Measurements from ENCODE around the gene PSPH.
"Not testable (repeated sequence)": the region's sequence is repeated elsewhere in the genome, so short reads cannot be mapped to it uniquely, and the experiment has no call there.

Gene PSPH

DNA sequence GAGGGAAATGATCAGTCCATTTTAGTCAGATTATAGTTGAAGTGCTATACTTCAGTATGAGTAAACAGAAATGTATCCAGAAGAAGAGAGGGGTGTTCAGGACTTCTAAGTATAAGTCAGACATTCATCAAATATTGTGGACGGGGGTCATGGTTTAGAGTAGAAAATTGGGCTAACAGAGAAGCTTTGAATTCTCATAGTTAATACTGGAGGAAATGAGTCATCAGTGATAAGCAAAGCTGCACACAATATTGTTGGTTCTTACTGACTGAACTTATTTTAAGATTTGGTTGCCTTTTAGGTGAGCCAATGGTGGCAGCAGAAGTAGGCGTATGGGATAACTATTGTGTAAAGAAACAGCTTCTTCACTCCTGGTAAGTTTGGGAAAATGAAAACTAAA, 11.1 kb upstream of the PSPH start:
- DNase-seq (ENCODE audit: low read depth): no peak

DNA sequence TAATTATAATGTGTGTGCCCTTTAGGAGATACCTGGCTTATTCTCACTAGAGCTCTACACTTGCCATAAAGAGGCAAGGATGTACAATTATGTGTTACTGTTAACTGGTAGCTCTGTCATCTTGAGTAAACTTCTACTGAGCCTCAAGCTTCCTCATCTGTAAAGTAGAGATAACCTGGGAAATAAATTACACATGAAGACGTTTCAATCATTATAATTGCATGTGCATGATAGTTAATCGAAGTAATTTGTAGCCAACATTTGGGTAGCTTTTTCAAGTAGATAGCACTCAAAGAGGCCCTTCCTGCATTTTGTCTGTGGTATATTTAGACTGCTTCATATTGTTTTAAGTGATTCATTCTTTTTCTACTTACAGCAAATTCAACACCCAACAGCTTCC, 2.7 kb upstream of the PSPH start:
- no peak for DNase-seq (ENCODE audit: low read depth)

DNA sequence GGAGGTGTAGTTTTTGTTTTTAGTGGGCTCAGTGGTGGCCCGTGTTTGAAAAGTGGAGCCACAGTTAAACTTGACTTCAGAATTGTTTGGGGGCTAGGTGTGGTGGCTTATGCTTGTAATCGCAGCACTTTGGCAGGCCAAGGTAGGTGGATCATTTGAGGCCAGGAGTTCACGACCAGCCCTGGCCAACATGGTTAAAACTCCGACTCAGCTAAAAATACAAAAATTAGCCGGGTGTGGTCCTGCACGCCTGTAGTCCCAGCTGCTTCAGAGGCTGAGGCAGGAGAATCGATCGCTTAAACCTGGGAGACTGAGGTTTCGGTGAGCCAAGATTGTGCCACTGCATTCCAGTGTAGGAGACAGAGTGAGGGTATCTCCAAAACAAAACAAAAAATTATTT, 2.1 kb upstream of the PSPH start:
- DNase-seq (ENCODE audit: low read depth): no peak

DNA sequence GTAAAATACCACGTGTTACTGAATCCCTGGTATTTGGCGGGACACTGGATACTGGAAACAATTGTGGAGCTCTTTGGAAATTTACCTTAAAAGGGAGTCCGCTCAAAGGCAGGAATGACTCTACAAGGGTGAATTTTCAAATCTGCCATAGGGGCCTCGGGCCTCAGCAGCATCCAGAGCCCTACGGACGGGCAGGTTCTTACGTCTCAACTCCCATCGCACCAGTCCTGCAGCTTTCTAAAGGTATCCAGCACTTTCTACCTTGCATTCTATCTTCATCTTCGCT, 248 bp downstream of the PSPH start:
- no peak for DNase-seq (ENCODE audit: low read depth)

DNA sequence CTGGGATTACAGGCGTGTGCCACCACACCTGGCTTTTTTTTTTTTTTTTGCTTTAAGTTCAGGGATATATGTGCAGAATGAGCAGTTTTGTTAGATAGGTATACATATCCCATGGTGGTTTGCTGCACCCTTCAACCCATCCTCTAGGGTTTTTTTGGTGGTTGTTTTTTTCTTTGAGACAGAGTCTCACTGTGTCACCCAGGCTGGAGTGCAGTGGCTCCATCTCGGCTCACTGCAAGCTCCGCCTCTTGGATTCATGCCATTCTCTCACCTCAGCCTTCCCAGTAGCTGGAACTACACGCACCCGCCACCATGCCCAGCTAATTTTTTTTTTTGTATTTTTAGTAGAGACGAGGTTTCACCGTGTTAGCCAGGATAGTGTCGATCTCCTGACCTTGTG, 2.5 kb downstream of the PSPH start:
- not testable (repeated sequence) for DNase-seq (ENCODE audit: low read depth)

DNA sequence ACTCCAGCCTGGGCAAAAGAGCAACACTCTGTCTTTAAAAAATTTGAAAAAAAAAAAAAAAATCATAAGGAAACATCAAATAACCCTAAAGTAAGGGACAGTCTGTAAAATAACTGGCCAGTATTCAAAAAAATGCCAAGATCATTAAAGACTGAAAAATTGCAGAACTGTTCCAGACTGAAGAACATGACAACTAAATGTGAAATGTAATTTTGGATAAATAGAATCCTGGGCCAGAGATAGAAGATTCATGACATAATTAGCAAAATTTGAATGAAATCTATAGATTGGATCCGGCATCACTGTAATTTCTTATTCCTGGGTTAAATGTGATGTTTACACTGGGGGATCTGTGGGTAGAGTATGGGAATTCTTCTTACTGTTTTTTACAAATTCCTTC, 3.0 kb downstream of the PSPH start:
- no peak for DNase-seq (ENCODE audit: low read depth)

DNA sequence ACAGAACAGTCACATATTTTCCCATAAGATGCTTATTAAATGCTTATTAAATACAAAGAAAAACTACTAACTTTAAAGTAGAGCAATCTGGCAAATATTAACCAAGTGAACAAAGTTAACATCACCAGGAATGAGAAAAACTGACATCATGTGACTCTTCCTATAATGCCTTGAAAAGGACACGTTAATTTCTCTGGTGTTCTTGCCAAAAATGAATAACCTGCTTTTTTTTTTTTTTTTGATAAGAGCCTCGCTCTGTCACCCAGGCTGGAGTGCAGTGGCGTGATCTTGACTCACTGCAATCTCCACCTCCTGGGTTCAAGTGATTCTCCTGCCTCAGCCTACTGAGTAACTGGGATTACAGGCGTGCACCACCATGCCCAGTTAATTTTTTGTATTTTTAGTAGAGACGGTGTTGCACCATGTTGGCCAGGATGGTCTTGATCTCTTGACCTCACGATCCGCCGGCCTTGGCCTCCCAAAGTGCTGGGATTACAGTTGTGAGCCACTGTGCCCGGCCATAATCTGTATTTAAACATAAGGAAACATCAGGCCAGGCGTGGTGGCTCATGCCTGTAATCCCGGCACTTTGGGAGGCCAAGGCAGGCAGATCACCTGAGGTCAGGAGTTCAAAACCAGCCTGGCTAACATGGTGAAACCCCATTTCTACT, 3.7 kb downstream of the PSPH start:
- not testable (repeated sequence) for DNase-seq (ENCODE audit: low read depth)

DNA sequence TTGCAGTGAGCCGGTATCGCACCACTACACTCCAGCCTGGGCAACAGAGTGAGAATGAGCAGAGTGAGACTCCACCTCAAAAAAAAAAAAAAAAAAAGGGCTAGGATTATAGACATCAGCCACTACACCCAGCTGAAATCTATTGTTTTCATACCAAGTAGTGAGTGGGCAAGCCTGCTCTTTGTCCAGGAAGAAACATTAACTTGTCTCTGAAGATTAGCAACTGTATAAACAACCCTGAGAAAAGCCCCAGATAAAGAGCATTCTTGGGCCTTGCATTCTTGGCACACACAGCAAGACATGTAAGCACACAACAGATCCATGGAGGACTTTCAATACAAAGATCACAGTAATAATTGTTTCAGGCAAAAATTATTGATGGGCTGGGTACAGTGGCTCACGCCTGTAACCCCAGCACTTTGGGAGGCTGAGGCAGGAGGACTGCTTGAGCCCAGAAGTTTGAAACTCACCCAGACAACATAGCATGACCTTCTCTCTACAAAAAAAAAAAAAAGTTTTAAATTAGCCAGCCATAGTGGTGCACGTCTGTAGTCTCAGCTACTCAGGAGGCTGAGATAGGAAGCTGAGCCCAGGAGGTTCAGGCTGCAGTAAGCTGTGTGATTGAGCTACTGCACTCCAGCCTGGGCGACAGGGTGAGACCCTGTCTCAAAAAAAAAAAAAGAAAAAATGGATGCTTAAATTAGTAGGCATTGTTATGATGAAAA, 4.4 kb downstream of the PSPH start:
- peak; percentile 87 for DNase-seq (ENCODE audit: low read depth)

DNA sequence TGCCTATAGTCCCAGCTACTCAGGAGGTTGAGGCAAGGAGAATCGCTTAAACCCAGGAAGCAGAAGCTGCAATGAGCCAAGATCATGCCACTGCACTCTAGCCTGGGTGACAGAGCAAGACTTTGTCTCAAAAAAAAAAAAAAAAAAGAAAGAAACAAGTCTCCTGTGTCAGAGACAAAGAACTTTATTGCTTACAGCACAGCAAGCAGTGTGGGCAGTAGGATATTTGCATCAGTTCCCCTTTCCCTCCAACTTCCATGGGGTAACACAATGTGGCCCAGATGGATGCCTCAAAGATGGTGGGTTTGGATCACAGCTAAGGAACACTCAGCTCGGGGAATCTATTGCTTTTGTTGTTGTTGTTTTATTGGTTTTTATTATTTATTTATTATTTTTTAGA, 5.5 kb downstream of the PSPH start:
- not testable (repeated sequence) for DNase-seq (ENCODE audit: low read depth)

DNA sequence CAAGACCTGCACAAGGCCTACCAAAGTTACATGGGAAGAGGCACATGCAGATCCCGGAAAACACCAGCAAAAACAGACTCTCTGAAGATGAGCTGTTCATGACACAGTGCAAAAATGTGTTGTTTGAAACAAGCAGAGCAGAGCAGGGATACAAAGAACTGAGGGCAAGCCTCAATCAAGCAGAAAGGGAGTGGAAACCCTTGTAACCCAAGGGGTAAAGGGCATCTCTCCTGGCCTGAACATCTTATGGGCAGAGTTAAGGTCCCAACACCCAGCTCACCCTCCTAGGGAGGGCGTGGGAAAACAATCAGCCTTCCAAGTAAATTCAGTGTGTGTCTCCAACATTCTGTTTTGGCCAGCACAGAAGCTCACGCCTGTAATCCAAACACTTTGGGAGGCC, 10.5 kb downstream of the PSPH start:
- no peak for DNase-seq (ENCODE audit: low read depth)

DNA sequence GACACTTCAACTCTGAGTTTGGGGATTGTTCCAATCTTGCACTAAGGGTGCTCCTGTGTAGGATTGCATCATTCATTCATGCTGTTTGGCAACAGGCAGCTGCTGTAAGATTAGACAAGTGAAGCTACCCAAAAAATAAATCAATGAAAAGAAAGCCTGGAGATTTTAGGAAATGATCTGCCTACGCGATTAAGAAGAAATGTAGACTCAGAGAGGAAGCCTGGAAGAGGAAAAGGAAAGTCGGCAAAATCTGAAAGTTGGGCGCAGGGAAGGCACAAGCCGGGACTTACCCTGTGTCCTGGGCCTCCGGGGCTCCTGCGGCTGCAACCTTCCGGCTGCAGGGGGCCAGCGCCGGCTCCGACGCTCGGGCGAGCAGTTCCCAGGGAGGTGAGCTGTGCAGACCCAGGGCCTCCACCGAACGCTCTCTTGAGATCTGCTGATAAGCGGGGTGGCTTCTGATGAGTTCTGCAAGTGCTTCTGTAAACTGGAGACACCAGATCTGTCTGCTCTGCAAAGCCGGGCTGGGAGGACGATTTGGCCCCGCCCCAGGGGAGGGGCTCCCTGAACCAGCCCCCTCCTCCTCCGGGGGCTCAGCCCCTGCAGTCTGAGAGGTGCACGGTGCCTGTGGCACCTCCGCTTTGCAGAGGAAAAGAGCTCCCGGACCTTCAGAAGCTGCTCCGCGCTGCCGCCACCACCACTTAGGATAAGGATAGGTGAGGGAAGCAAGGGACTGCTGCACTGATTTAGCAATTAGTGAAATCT, 17.4 kb downstream of the PSPH start:
- peak; percentile 34 for DNase-seq (ENCODE audit: low read depth)

DNA sequence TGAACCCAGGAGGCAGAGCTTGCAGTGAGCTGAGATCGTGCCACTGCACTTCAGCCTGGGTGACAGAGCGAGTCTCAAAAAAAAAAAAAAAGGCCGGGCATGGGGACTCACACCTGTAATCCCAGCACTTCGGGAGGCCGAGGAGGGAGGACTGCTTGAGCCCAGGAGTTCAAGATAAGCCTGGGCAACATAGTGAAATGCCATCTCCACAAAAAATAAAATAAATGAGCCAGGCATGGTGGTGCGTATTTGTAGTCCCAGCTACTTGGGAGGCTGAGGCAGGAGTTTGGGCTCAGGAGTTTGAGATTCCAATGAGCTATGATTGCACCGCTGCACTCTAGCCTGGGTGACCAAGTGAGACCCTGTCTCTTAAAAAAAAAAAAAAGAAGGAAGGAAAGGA, 18.7 kb downstream of the PSPH start:
- not testable (repeated sequence) for DNase-seq (ENCODE audit: low read depth)

DNA sequence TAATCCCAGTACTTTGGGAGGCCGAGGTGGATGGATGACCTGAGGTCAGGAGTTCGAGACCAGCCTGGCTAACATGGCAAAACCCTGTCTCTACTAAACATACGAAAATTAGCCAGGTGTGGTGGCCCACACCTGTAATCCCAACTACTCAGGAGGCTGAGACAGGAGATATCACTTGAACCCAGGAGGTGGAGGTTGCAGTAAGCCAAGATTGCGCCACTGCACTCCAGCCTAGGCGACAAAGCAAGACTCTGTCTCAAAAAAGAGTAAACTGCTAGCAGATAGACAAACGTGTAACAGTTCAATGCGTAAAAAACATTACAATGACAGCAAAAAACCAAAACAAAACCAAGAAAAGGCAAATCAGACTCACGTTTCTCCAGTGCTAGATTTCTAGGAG, 19.7 kb downstream of the PSPH start:
- not testable (repeated sequence) for DNase-seq (ENCODE audit: low read depth)

DNA sequence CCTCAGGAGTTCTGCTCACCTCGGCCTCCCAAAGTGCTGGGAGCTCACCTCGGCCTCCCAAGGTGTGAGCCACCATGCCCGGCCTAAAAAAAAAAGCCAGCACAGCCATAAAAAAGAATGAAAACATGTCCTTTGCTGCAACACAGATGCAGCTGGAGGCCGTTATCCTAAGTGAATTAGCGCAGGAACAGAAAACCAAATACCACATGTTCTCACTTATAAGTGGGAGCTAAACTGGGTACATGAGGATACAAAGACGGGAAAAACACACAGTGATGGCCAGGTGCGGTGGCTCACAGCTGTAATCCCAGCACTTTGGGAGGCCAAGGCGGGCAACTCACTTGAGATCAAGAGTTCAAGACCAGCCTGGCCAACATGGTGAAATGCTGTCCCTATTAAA, 20.9 kb downstream of the PSPH start:
- no peak for DNase-seq (ENCODE audit: low read depth)

DNA sequence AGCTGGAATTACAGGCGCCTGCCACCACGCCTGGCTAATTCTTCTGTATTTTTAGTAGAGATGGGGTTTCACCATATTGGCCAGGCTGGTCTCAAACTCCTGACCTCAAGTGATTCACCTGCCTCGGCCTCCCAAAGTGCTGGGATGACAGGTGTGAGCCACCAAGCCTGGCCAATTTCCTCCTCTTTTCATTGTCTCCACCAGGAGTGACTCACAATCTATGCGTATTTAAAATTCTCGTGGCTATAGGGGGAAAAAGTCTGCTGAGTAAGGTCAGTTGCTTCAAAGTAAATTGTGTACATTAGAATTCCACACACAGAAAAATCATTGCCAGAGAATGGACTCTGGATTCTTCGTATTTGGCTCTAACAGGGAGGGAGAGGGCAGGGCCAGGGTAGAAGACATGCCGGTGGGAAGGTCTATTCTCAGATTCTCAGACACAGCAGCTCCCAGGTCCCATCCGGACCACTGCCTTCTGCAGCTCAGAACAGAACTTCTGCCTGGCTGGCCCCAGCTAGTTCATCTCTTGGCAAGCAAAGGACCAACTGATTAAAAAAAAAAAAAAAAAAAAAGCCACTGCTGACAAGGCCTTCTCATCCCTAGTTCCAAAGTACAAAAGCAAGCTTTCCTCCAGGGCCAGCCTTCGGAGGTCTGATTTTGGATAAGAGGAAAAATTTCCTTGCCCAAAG, 22.2 kb downstream of the PSPH start:
- DNase-seq (ENCODE audit: low read depth): no peak

DNA sequence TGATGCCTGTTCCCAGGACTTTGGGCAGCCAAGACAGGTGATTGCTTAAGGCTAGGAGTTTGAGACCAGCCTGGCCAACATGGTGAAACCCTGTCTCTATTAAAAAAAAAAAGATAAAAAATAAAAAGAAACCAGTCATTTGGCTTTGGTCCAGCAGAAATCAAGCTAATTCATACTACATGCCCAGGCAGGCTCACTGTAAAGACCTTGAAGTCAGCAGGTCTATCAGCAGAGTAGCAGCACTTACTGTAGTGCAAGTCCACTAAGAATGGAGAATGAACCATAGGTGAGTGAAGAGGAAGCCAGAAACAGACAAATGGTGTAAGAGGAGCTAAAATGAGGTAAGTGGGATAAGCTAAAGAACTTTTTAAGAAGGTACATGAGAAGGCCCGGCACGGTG, 24.7 kb downstream of the PSPH start:
- DNase-seq (ENCODE audit: low read depth): no peak

DNA sequence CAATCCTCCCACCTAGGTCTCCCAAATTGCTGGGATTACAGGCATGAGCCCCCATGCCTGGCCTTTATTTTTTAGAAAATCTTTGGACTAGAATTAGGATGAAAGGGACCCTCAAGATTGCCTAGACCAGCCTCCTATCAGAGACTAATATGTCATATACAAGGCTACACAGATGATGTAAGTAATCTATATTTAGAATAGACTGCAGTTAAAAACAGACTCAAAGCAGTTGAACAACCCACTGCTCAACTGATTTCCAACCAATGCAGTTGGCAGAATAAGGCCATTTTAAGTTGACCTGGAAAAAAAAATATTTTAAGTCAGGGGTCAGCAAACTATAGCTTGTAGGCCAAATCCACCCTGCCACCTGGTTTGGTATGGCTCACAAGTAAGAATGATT, 27.7 kb downstream of the PSPH start:
- no peak for DNase-seq (ENCODE audit: low read depth)

DNA sequence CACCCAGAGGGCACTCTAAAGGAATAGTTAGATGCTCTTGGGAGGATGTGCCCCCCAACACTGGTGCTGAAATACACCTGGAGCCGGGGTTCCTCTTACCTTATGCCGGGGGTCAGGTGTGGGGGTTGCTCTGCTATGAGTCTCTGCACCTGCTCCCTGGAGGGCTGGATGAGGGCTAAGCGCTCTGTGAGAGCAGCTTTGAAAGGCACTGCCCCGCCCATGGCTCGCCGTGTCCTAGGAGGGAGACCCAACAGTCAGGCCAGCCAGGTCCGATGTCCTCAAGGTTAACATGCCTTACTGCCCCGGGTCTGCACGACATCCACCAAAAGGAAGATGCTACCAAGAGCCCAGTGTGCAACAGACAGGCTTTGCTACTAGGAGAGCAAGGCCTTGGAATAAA, 31.7 kb downstream of the PSPH start:
- DNase-seq (ENCODE audit: low read depth): no peak

DNA sequence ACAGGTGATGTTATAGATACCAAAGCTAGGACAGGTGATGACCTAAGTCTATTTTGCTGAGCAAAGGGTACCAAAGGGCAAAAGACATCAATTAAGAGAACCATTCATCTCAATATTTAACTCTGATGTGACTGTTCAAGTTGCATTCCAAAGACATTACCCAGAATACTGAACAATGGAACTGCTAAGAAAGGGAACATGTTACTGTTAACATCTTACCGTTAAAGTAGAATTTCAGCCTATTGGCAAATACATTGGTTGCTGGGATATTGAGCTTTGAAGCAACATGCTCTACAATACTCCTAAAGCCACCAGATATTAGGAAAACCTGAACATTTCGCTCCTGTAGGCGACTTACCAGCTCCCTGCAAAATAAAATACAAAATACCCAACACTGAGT, 34.2 kb downstream of the PSPH start:
- not testable (repeated sequence) for DNase-seq (ENCODE audit: low read depth)

DNA sequence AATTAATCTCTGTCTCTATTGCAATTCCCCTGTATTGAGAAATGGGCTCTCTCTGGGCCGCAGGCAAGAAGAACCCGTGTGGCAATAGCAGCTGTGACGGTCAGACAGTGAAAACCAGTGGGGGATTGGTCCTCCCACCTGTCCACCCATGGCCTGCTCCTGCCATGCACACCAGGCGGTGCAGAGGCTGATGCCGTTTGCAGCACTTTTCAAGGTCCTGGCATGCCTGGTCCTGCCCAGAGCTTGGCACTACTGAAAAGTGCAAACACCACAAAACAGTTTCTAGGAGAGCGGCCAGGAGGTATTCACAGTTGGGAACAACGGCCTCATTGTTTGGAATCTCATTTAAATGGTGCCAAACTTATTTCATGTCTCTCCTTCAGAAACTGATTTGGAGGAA, 41.5 kb downstream of the PSPH start:
- DNase-seq (ENCODE audit: low read depth): no peak

DNA sequence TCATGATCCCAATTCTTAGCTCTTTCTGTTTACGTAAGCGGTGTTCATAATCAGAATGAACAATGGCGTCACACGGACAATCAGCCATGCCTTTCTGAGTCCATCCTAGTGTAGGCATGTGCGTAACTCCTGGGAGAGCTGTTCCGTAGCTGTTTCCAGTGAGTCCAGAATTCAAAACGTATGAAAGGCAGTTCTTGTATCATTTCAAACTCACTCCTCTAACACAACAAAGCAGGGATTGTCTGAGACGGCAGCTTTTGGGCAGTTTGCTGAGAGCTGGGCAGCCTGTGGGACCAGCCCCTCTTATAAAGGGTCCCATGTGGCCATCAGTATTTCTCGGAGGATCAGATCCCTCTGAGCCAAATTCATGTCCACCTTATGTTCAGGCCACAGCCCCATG, 43.4 kb downstream of the PSPH start:
- DNase-seq (ENCODE audit: low read depth): no peak

DNA sequence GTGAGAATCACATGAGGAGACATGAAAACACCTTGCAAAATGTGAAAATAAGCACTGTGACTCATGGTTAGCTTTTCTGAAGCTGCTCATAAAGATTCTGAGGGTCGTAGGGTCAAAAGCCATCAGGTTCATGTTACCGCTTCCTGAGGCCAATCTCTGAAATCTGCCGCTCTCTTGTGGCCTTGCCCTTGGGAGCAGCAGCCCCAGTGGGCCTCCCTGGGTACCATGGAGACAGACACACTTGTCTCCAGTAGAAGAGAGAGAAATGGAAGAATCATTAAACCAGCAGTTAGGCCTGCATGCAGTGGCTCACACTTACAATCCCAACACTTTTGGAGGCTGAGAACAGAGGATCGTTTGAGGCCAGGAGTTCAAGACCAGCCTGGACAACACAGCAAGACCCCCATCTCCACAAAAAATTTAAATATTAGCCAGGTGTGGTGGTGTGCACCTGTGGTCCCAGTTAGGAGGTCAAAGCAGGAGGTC, 44.0 kb downstream of the PSPH start:
- DNase-seq (ENCODE audit: low read depth): no peak

DNA sequence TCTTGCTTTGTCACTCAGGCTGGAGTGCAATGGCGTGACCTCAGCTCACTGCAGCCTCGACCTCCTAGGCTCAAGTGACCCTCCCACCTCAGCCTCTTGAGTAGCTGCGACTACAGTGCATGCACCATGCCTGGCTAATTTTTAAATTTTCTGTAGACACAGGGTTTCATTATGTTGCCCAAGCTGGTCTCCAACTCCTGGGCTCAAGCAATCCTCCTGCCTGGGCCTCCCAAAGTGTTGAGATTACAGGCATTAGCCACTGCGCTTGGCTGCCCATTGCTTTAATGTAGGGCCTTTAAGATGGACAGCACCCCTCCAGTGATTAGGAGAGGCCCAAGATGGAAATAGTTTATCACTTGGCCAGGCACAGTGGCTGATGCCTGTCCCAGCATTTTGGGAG, 47.5 kb downstream of the PSPH start:
- no peak for DNase-seq (ENCODE audit: low read depth)

Data from GM04503 (cell line).